GM12865 (cell line): ENCODE results near the gene TSHZ2.

Experiments used
- DNase-seq: peaks from one replicate; pipeline ENCODE4 v3.0.0; 2010; ENCODE audit warnings: low read depth
- H3K4me3 ChIP-seq: 2 replicates; pipeline ENCODE4 v1.5.1; 2011; ENCODE audit warnings: mild to moderate bottlenecking, low read depth, low read length, control low read depth
- TF ChIP-seq, protein P1 (sequence below): IDR thresholded peaks from 2 replicates; pipeline ENCODE4 v1.5.1; 2011; ENCODE audit warnings: low read length, control low read depth, low read depth, inconsistent platforms; ENCODE audit not compliant: insufficient read depth; ENCODE audit errors: missing control alignments

The TSHZ2 gene

GRCh38 chr20:52945268-52945667 is 26.9 kb upstream of the TSHZ2 start:
- DNase-seq: no peak
- H3K4me3 ChIP-seq: no peak overlapping the region
- TF ChIP-seq, protein P1, sequence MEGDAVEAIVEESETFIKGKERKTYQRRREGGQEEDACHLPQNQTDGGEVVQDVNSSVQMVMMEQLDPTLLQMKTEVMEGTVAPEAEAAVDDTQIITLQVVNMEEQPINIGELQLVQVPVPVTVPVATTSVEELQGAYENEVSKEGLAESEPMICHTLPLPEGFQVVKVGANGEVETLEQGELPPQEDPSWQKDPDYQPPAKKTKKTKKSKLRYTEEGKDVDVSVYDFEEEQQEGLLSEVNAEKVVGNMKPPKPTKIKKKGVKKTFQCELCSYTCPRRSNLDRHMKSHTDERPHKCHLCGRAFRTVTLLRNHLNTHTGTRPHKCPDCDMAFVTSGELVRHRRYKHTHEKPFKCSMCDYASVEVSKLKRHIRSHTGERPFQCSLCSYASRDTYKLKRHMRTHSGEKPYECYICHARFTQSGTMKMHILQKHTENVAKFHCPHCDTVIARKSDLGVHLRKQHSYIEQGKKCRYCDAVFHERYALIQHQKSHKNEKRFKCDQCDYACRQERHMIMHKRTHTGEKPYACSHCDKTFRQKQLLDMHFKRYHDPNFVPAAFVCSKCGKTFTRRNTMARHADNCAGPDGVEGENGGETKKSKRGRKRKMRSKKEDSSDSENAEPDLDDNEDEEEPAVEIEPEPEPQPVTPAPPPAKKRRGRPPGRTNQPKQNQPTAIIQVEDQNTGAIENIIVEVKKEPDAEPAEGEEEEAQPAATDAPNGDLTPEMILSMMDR: no peak

- no peak overlapping the region for H3K4me3 ChIP-seq
- TF ChIP-seq, protein P1: no peak
- no peak for DNase-seq
These were observed 26.2 kb upstream of the TSHZ2 start for GRCh38 chr20:52945862-52946522.

GRCh38 chr20:52948491-52948890 is 23.7 kb upstream of the TSHZ2 start:
- TF ChIP-seq, protein P1: no peak

DNA sequence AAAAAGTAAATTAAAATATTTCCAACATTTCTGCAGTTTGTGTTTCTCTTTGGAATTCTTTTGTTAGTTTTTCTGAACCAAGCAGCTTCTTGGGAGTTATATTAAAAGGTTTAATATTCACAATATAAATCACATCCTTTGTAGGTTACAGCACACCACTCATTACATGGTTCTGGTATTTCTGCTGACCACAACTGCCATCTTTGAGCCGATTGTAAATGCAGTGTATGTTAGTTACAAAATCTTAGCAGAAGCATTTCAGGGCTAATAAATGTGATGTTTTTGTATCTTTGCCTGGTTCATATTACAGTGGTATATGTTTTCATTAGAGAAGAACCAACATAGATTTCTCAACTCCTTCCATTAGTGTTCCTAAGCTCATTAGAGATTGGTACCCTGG is 19.1 kb upstream of the TSHZ2 start:
- TF ChIP-seq, protein P1: no peak
- no peak overlapping the region for H3K4me3 ChIP-seq
- DNase-seq: no peak

More at GRCh38 chr20:52948491-52948890, 23.7 kb upstream of the TSHZ2 start:
- H3K4me3 ChIP-seq: no peak overlapping the region
- no peak for DNase-seq

DNA sequence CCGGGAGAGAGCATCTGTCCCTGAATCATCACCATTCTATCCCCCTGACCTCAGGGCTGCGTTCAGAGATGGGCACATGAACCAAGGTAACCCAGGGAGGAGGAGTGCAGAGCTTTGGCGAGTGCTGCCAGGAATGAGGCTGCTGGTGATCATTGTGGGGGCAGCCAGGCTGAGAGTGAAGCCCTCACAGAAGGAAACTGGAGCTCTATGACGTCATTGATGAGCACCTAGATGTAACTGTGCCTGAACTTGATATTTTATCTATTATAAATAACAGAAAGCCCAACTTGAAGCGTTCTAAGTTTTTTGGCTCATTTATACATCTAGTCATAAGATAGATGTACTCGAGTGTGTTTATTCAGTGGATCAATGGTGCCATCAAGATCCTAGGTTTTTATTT is 17.3 kb upstream of the TSHZ2 start:
- H3K4me3 ChIP-seq: no peak overlapping the region
- DNase-seq: no peak
- TF ChIP-seq, protein P1: no peak

- TF ChIP-seq, protein P1: no peak
- H3K4me3 ChIP-seq: no peak overlapping the region
- no peak for DNase-seq
These were observed 13.9 kb upstream of the TSHZ2 start for GRCh38 chr20:52958211-52958610.

DNA sequence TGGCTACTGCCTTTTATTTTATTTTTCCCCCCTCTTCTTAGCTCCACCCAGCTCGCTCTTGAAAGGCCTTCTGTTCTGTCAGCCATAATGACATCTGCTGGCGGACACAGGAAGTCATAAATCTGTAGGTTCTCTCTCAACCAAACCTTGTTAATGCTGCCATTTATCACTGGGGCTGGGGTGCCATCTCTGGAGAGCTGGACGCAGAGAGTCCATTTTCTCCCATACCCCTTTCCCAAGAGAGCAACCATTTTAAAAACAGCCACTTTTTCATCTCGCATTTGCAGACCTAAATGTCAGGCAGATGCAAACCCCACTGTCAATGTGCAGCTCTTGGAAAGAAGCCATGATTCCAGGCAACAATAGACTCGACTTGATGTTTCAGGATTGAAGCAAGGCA is 13.0 kb upstream of the TSHZ2 start:
- DNase-seq: peak; percentile 13

More for the DNA sequence above, 13.0 kb upstream of the TSHZ2 start:
- no peak overlapping the region for H3K4me3 ChIP-seq
- TF ChIP-seq, protein P1: no peak
